RPMI7951 (cell line): ENCODE measurements around the gene ZNF492. TPM values are rescaled to one million over a fixed set of nuclear protein-coding genes. Genes with fewer than 3 reads are reported as not detected.
"Not testable (repeated sequence)": the region's sequence is repeated elsewhere in the genome, so short reads cannot be mapped to it uniquely, and the experiment has no call there.

Source experiments
- DNase-seq: peaks from one replicate; pipeline ENCODE4 v3.0.0-alpha.2; 2012; ENCODE audit warnings: low read depth
- total RNA-seq: library from RNA; depleted of rRNA; stranded (reverse); fragments of >200 nt; shearing (Covaris generic); gene quantifications from 2 replicates; pipeline ENCODE4 v1.2.3, GENCODE V29; 2014; rRNA removed

The ZNF492 gene
- total RNA-seq, 1 experiment from 2014 or later: 2.4 TPM

GRCh38 chr19:22617181-22617580, 16.9 kb upstream of the ZNF492 start:
- DNase-seq: not testable (repeated sequence)

GRCh38 chr19:22617614-22618320, 16.4 kb upstream of the ZNF492 start:
- DNase-seq: no peak

GRCh38 chr19:22619371-22619770, 14.8 kb upstream of the ZNF492 start:
- DNase-seq: no peak

- no peak for DNase-seq
These were observed 14.2 kb upstream of the ZNF492 start for GRCh38 chr19:22619932-22620331.

GRCh38 chr19:22620401-22620800, 13.7 kb upstream of the ZNF492 start:
- DNase-seq: no peak

GRCh38 chr19:22620912-22621311, 13.2 kb upstream of the ZNF492 start:
- no peak for DNase-seq

- no peak for DNase-seq
These were observed 12.1 kb upstream of the ZNF492 start for GRCh38 chr19:22622020-22622419.

GRCh38 chr19:22622901-22623840, 11.0 kb upstream of the ZNF492 start:
- no peak for DNase-seq

- DNase-seq: no peak
These were observed 10.3 kb upstream of the ZNF492 start for GRCh38 chr19:22623841-22624221.

GRCh38 chr19:22625266-22626035, 8.7 kb upstream of the ZNF492 start:
- DNase-seq: no peak

GRCh38 chr19:22627526-22627925, 6.6 kb upstream of the ZNF492 start:
- DNase-seq: no peak

GRCh38 chr19:22628401-22628800, 5.7 kb upstream of the ZNF492 start:
- DNase-seq: no peak

GRCh38 chr19:22634450-22634827, 315 bp downstream of the ZNF492 start:
- DNase-seq: peak; percentile 13

GRCh38 chr19:22685493-22685892, 51.4 kb downstream of the ZNF492 start:
- DNase-seq: not testable (repeated sequence)

GRCh38 chr19:22702661-22703060, 68.5 kb downstream of the ZNF492 start:
- DNase-seq: not testable (repeated sequence)

- DNase-seq: not testable (repeated sequence)
These were observed 69.0 kb downstream of the ZNF492 start for GRCh38 chr19:22703096-22703495.

GRCh38 chr19:22708983-22709382, 74.9 kb downstream of the ZNF492 start:
- no peak for DNase-seq

Other genes starting within 250 kb of the ZNF492 start
- gene ZNF98, start 212.0 kb upstream of the ZNF492 start, total RNA-seq: 0.60 and 1.1 TPM in 2 replicates
- gene ZNF99, start 149.8 kb downstream of the ZNF492 start, total RNA-seq: under 0.01 TPM in 1 of 2 replicates, not detected in the other
- gene ZNF723, start 198.0 kb downstream of the ZNF492 start, total RNA-seq: 0.12 TPM in 1 of 2 replicates, not detected in the other